ENCODE results near the gene KRTAP9-4. TPM values are rescaled to one million over a fixed set of nuclear protein-coding genes. Genes with fewer than 3 reads are reported as not detected.
A peak's percentile ranks its signal among the peaks of the same experiment; 100 is the strongest.
"Not testable (repeated sequence)": the region's sequence is repeated elsewhere in the genome, so short reads cannot be mapped to it uniquely, and the experiment has no call there.

Gene KRTAP9-4, protein sequence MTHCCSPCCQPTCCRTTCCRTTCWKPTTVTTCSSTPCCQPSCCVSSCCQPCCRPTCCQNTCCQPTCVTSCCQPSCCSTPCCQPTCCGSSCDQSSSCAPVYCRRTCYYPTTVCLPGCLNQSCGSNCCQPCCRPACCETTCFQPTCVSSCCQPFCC
- total RNA-seq (not detected), polyA plus RNA-seq (not detected)

DNA sequence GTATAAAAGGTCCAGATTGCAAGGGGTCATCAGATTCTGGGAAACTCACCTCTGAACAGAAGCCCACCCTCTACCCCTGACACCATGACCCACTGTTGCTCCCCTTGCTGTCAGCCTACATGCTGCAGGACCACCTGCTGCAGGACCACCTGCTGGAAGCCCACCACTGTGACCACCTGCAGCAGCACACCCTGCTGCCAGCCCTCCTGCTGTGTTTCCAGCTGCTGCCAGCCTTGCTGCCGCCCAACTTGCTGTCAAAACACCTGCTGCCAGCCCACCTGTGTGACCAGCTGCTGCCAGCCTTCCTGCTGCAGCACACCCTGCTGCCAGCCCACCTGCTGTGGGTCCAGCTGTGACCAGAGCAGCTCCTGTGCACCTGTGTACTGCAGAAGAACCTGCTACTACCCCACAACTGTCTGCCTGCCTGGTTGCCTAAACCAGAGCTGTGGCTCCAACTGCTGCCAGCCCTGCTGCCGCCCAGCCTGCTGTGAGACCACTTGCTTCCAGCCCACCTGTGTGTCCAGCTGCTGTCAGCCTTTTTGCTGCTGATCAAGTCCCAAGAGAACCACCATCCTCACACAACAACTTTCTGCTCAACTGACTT is at the start of gene KRTAP9-4:
Gene KRTAP9-4, plus strand, starts transcription at position 51 of the 604 bp plus-strand sequence. Its CDS starts 34 bp downstream, at position 85.
- POLR2A ChIA-PET = not testable (repeated sequence)

DNA sequence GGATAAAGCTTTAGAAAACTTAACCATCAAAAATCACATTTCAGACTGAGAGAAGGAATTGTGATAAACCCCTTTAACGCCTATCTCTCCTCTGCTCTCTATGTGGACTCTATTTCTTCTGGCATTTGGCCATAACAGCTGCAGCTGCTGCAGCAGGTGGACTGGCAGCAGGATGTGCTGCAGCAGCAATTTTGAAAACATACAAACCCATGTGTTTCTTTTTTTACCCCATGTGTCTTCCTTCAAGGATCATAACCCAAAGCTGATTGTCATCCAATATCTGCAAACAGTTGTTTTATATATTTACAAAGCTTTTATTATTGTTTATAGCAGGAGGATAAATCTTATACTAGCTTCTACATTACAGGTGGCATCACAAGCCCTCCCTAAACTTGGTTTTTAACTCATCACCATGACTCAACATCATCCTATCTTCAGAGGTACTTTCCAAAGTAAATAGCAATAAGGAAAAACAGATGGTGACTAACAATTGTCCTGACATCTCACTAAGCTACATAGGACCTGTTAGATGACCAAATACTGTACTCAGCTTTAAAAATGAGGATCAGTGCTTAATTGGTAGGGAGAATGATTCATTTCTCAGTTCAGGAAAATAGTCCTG is 37.5 kb upstream of the KRTAP9-4 start:
- Histone ChIP-seq H3K36me3 (ENCODE audit: insufficient read depth, low read length) (no peaks in the 10 kb centered on the region), H3K4me3 (ENCODE audit: low read length) (no peak overlapping the region), H3K4me1 (ENCODE audit: insufficient read depth, low read length) (no peaks in the 10 kb centered on the region), H3K27me3 (ENCODE audit: insufficient read depth, low read length, poor library complexity, severe bottlenecking) (peaks cover 10% of the 10 kb centered on the region), H3K27ac (ENCODE audit: low read depth, low read length) (no peak overlapping the region), H3K9me3 (ENCODE audit: low read length) (no peaks in the 10 kb centered on the region)
- Mint-ChIP-seq H3K27ac (no peak overlapping the region), H3K27me3 (peaks cover 10 to 73% of the 10 kb centered on the region in 2 donors), H3K4me3 (no peak overlapping the region), H3K36me3 (peaks cover 0 to 1% (median 0%) of the 10 kb centered on the region in 3 donors), H3K9me3 (peaks cover 0 to 3% (median 0%) of the 10 kb centered on the region in 5 donors), H3K4me1 (no peaks in the 10 kb centered on the region)
- CTCF ChIA-PET = interaction anchor here (2.2 kb wide), 1 partner anchor 111 kb away, joined by 5 read pairs; no protein-coding TSS in a partner anchor
- POLR2A ChIA-PET = no interaction called here
- DNase-seq = no peak

More for the DNA sequence above, at the start of gene KRTAP9-4:
- H3K27ac ChIP-seq (ENCODE audit: low read depth, low read length); H3K27me3 ChIP-seq (ENCODE audit: insufficient read depth, low read length, poor library complexity, severe bottlenecking); H3K36me3 Mint-ChIP-seq; H3K4me3 Mint-ChIP-seq; H3K4me3 ChIP-seq (ENCODE audit: low read length); CTCF ChIA-PET; H3K9me3 ChIP-seq (ENCODE audit: low read length); H3K4me1 ChIP-seq (ENCODE audit: insufficient read depth, low read length); H3K4me1 Mint-ChIP-seq; H3K36me3 ChIP-seq (ENCODE audit: insufficient read depth, low read length); DNase-seq; H3K9me3 Mint-ChIP-seq: not testable (repeated sequence)
- Mint-ChIP-seq H3K27ac (peak within 1 kb of the TSS in 1 of 8 donors; percentile 26), H3K27me3 (peaks cover 4 to 36% of the 10 kb centered on the region in 2 donors)

DNA sequence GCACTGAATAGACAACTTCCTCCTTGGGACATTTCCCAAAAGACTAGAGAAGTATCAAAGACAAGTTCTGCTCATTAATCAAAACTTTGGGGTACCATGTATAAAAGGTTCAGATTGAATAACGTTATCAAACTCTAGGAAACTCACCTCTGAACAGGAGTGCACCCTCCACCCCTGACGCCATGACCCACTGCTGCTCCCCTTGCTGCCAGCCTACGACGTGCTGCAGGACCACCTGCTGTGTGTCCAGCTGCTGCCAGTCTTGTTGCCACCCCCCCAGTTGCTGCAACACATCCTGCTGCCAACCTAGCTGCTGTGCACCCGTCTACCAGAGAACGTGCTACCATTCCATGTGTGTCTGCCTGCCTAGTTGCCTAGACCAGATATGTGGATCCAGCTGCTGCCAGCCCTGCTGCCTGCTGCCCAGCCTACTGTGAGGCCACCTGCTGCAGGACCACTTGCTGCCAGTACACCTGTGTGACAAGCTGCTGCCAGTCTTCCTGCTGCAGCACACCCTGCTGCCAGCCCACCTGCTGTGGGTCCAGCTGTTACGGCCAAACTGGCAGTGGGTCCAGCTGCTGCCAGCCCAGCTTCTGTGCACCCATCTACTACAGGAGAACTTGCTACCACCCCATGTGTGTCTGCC is 36.8 kb upstream of the KRTAP9-4 start:
- no peak overlapping the region for H3K4me3 ChIP-seq (ENCODE audit: low read length)
- CTCF ChIA-PET = interaction anchor here (2.2 kb wide), 1 partner anchor 110 kb away, joined by 5 read pairs; no protein-coding TSS in a partner anchor
- peaks cover 0 to 3% (median 0%) of the 10 kb centered on the region in 5 donors for H3K9me3 Mint-ChIP-seq
- H3K27ac Mint-ChIP-seq = peak overlapping the region in 1 of 8 donors; percentile 30
- H3K27ac ChIP-seq (ENCODE audit: low read depth, low read length) = no peak overlapping the region
- DNase-seq = no peak
- peaks cover 0 to 1% (median 0%) of the 10 kb centered on the region in 3 donors for H3K36me3 Mint-ChIP-seq
- no peaks in the 10 kb centered on the region for H3K9me3 ChIP-seq (ENCODE audit: low read length)
- H3K4me1 Mint-ChIP-seq = no peaks in the 10 kb centered on the region
- no peaks in the 10 kb centered on the region for H3K4me1 ChIP-seq (ENCODE audit: insufficient read depth, low read length)
- no peak overlapping the region for H3K4me3 Mint-ChIP-seq
- H3K36me3 ChIP-seq (ENCODE audit: insufficient read depth, low read length) = no peaks in the 10 kb centered on the region
- peaks cover 10% of the 10 kb centered on the region for H3K27me3 ChIP-seq (ENCODE audit: insufficient read depth, low read length, poor library complexity, severe bottlenecking)
- POLR2A ChIA-PET = no interaction called here
- H3K27me3 Mint-ChIP-seq = peaks cover 8 to 76% of the 10 kb centered on the region in 2 donors

DNA sequence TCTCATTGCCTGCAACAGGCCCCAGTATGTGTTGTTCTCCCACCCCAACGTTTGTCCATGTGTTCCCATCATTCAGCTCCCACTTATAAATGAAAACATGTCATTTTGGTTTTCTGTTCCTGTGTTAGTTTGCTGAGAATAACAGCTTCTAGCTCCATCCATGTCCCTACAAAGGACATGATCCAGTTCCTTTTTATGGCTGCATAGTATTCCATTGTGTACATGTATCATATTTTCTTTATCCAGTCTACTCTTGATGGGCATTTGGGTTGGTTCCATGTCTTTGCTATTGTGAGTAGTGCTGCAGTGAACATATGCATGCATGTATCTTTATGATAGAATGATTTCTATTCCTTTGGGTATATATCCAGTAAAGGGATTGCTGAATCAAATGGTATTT is 33.8 kb upstream of the KRTAP9-4 start:
- ChIA-PET CTCF (no interaction called here), POLR2A (no interaction called here)
- Mint-ChIP-seq H3K4me3 (no peak overlapping the region), H3K27me3 (peaks cover 6 to 58% of the 10 kb centered on the region in 2 donors), H3K9me3 (peaks cover 0 to 8% (median 4%) of the 10 kb centered on the region in 5 donors), H3K36me3 (peaks cover 0 to 8% (median 0%) of the 10 kb centered on the region in 3 donors), H3K27ac (no peak overlapping the region), H3K4me1 (no peaks in the 10 kb centered on the region)
- no peak overlapping the region for H3K27ac ChIP-seq (ENCODE audit: low read depth, low read length)
- H3K27me3 ChIP-seq (ENCODE audit: insufficient read depth, low read length, poor library complexity, severe bottlenecking) = no peaks in the 10 kb centered on the region
- H3K4me3 ChIP-seq (ENCODE audit: low read length) = no peak overlapping the region
- no peaks in the 10 kb centered on the region for H3K9me3 ChIP-seq (ENCODE audit: low read length)
- no peak for DNase-seq
- no peaks in the 10 kb centered on the region for H3K36me3 ChIP-seq (ENCODE audit: insufficient read depth, low read length)
- no peaks in the 10 kb centered on the region for H3K4me1 ChIP-seq (ENCODE audit: insufficient read depth, low read length)

DNA sequence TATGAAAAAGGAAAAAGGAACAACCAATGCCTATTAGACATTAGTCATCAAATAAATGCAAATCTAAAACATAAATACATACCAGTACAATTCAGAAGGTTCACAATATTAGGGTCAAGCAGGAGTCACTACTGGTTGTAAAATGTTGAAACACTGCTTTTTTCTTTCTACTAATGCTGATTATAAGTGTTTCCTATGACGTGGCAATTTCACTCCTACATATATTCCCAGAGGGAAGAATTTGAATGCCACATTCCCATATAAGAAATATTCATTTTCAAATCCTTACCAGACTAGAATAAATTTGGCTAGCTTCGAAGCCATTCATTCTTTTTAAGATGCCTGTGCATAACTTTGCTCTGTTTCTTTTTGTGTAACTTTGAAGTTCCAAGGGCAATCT is 25.7 kb upstream of the KRTAP9-4 start:
- CTCF ChIA-PET = no interaction called here
- no peaks in the 10 kb centered on the region for H3K4me1 Mint-ChIP-seq
- H3K27me3 Mint-ChIP-seq = peaks cover 11 to 12% of the 10 kb centered on the region in 2 donors

DNA sequence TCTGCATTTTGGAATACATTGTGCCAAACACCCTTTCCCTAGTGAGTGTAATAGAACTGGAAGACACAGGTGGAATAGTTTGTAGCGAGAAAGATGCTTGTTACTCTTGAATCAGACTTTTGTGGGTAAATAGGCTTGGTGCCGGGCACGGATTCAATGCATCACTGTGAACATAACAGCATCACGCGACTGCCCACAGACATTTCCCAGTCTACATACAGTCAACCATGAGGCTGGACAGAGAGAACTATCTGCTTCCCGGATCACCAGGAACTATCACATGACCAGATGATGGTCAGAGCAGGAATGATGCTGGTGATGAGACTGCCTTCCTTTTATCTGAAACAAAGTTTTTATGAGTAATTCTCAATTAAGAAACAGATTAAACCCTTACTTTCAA is 23.4 kb upstream of the KRTAP9-4 start:
- Histone ChIP-seq H3K36me3 (ENCODE audit: insufficient read depth, low read length) (no peaks in the 10 kb centered on the region), H3K27me3 (ENCODE audit: insufficient read depth, low read length, poor library complexity, severe bottlenecking) (no peaks in the 10 kb centered on the region), H3K27ac (ENCODE audit: low read depth, low read length) (no peak overlapping the region), H3K9me3 (ENCODE audit: low read length) (no peaks in the 10 kb centered on the region), H3K4me1 (ENCODE audit: insufficient read depth, low read length) (no peaks in the 10 kb centered on the region), H3K4me3 (ENCODE audit: low read length) (no peak overlapping the region)
- Mint-ChIP-seq H3K27me3 (peaks cover 9 to 18% of the 10 kb centered on the region in 2 donors), H3K27ac (no peak overlapping the region), H3K36me3 (no peaks in the 10 kb centered on the region), H3K9me3 (no peaks in the 10 kb centered on the region), H3K4me3 (no peak overlapping the region), H3K4me1 (no peaks in the 10 kb centered on the region)
- no peak for DNase-seq
- CTCF ChIA-PET = no interaction called here
- POLR2A ChIA-PET = no interaction called here

More for the DNA sequence above, 25.7 kb upstream of the KRTAP9-4 start:
- Histone ChIP-seq H3K36me3 (ENCODE audit: insufficient read depth, low read length) (no peaks in the 10 kb centered on the region), H3K27ac (ENCODE audit: low read depth, low read length) (no peak overlapping the region), H3K4me3 (ENCODE audit: low read length) (no peak overlapping the region), H3K4me1 (ENCODE audit: insufficient read depth, low read length) (no peaks in the 10 kb centered on the region), H3K9me3 (ENCODE audit: low read length) (no peaks in the 10 kb centered on the region), H3K27me3 (ENCODE audit: insufficient read depth, low read length, poor library complexity, severe bottlenecking) (no peaks in the 10 kb centered on the region)
- DNase-seq = no peak
- Mint-ChIP-seq H3K9me3 (peaks cover 0 to 9% (median 4%) of the 10 kb centered on the region in 5 donors), H3K36me3 (peaks cover 0 to 9% (median 0%) of the 10 kb centered on the region in 3 donors), H3K27ac (no peak overlapping the region), H3K4me3 (no peak overlapping the region)
- POLR2A ChIA-PET = no interaction called here

DNA sequence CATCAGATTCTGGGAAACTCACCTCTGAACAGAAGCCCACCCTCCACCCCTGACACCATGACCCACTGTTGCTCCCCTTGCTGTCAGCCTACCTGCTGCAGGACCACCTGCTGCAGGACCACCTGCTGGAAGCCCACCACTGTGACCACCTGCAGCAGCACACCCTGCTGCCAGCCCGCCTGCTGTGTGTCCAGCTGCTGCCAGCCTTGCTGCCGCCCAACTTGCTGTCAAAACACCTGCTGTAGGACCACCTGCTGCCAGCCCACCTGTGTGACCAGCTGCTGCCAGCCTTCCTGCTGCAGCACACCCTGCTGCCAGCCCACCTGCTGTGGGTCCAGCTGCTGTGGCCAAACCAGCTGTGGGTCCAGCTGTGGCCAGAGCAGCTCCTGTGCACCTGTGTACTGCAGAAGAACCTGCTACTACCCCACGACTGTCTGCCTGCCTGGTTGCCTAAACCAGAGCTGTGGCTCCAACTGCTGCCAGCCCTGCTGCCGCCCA is 22.8 kb upstream of the KRTAP9-4 start, which contains the start of gene KRTAP9-2:
Gene KRTAP9-2, plus strand, starts transcription at position 51 of the 498 bp plus-strand sequence. Its CDS starts 7 bp downstream, at position 58.
- H3K4me1 Mint-ChIP-seq; H3K9me3 Mint-ChIP-seq; H3K27ac ChIP-seq (ENCODE audit: low read depth, low read length); H3K36me3 Mint-ChIP-seq; H3K9me3 ChIP-seq (ENCODE audit: low read length); H3K27me3 ChIP-seq (ENCODE audit: insufficient read depth, low read length, poor library complexity, severe bottlenecking); H3K4me3 Mint-ChIP-seq; DNase-seq; POLR2A ChIA-PET; H3K4me1 ChIP-seq (ENCODE audit: insufficient read depth, low read length); H3K4me3 ChIP-seq (ENCODE audit: low read length); H3K27ac Mint-ChIP-seq; CTCF ChIA-PET; H3K36me3 ChIP-seq (ENCODE audit: insufficient read depth, low read length): not testable (repeated sequence)
- H3K27me3 Mint-ChIP-seq = peaks cover 7 to 20% of the 10 kb centered on the region in 2 donors

DNA sequence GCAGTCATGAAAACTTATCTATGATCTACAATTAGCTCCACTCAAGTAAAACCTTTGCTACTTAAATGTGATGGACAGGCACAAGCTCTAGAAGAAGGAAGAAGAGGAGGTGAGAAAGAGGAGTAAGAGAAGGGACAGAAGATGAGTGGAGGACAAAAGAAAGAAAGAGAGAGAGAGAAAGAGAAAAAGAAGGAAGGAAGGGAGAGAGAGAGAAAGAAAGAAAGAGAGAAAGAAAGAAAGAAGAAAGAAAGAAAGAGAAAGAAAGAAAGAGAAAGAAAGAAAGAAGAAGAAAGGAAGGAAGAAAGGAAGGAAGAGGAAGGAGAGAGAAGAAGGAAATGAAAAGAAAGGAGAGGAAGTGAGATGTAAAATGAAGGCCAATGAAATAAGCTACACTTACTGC is 19.4 kb upstream of the KRTAP9-4 start:
- ChIA-PET CTCF (no interaction called here), POLR2A (no interaction called here)
- no peaks in the 10 kb centered on the region for H3K9me3 ChIP-seq (ENCODE audit: low read length)
- H3K4me1 Mint-ChIP-seq = no peaks in the 10 kb centered on the region
- no peaks in the 10 kb centered on the region for H3K36me3 ChIP-seq (ENCODE audit: insufficient read depth, low read length)
- no peaks in the 10 kb centered on the region for H3K27me3 ChIP-seq (ENCODE audit: insufficient read depth, low read length, poor library complexity, severe bottlenecking)
- H3K4me1 ChIP-seq (ENCODE audit: insufficient read depth, low read length) = no peaks in the 10 kb centered on the region
- peak overlapping the region in 1 of 8 donors; percentile 3 for H3K27ac Mint-ChIP-seq
- no peaks in the 10 kb centered on the region for H3K36me3 Mint-ChIP-seq
- H3K27ac ChIP-seq (ENCODE audit: low read depth, low read length) = no peak overlapping the region
- H3K27me3 Mint-ChIP-seq = peaks cover 19 to 46% of the 10 kb centered on the region in 2 donors
- no peak overlapping the region for H3K4me3 Mint-ChIP-seq
- H3K4me3 ChIP-seq (ENCODE audit: low read length) = no peak overlapping the region
- H3K9me3 Mint-ChIP-seq = no peaks in the 10 kb centered on the region
- DNase-seq = no peak
